Spleen (tissue), 11 donors: ENCODE data around the gene SCUBE2. TPM values are rescaled to one million over a fixed set of nuclear protein-coding genes. Genes with fewer than 3 reads are reported as not detected.

ENCODE experiments used
- DNase-seq: peaks from one replicate; pipeline ENCODE4 v3.0.0-alpha.2; 2020
- H3K27ac ChIP-seq, 8 donors: fragments of 200-600 bp; sonication (generic) in 7 of 8; 1 replicate in 4 of 8; 2 replicates in 4 of 8; pipeline versions ENCODE4 v1.5.0 to v1.8.0; 2016 to 2021; ENCODE audit warnings: inconsistent platforms in 4 of 8, mild to moderate bottlenecking in 4 of 8, moderate library complexity in 1 of 8
- H3K27me3 ChIP-seq, 7 donors: fragments of 200-600 bp; sonication (generic) in 6 of 7; replicated peaks in 1 of 7; 1 replicate in 4 of 7; 2 replicates in 3 of 7; pipeline versions ENCODE4 v1.5.0 to v1.8.0; 2016 to 2021; ENCODE audit warnings: inconsistent platforms in 3 of 7, mild to moderate bottlenecking in 1 of 7
- H3K36me3 ChIP-seq, 6 donors: fragments of 200-600 bp; sonication (generic) in 5 of 6; 1 replicate in 4 of 6; 2 replicates in 2 of 6; pipeline versions ENCODE4 v1.5.0 to v1.8.0; 2016 to 2021; ENCODE audit warnings: inconsistent platforms in 2 of 6
- H3K4me1 ChIP-seq, 6 donors: fragments of 200-600 bp; sonication (generic) in 5 of 6; 1 replicate in 3 of 6; 2 replicates in 3 of 6; pipeline versions ENCODE4 v1.5.0 to v1.8.0; 2016 to 2021; ENCODE audit warnings: inconsistent platforms in 3 of 6
- H3K4me3 ChIP-seq, 8 donors: fragments of 200-600 bp; sonication (generic) in 7 of 8; 1 replicate in 4 of 8; 2 replicates in 4 of 8; pipeline versions ENCODE4 v1.5.0 to v1.8.0; 2016 to 2021; ENCODE audit warnings: inconsistent platforms in 4 of 8, mild to moderate bottlenecking in 4 of 8, moderate library complexity in 2 of 8
- H3K9me3 ChIP-seq, 8 donors: fragments of 200-600 bp; sonication (generic) in 7 of 8; 1 replicate in 4 of 8; 2 replicates in 4 of 8; pipeline versions ENCODE4 v1.5.0 to v1.8.0; 2016 to 2021; ENCODE audit warnings: inconsistent platforms in 4 of 8
- POLR2A ChIP-seq, 3 donors: fragments of 450-650 bp; IDR thresholded peaks; one replicate each; pipeline ENCODE4 v1.5.1; 2017; ENCODE audit warnings: antibody characterized with exemption in 3 of 3, mild to moderate bottlenecking in 1 of 3
- POLR2AphosphoS5 ChIP-seq, 3 donors: sonication (generic); formaldehyde crosslinking; IDR thresholded peaks; one replicate each; pipeline ENCODE4 v1.5.1; 2017; ENCODE audit warnings: antibody characterized with exemption in 3 of 3
- WGBS, 5 donors: extraction: QIAGEN DNeasy Blood & Tissue Kit in 3 of 5; methylation state at CpG; one replicate each; pipeline versions ENCODE4 v1.1.5 to v1.1.7; 2013 to 2018; 5-methylcytosine and 5-hydroxymethylcytosine counted together
- intact Hi-C: fragments of 100-400 bp; cut with DNase I; formaldehyde crosslinking; loops from one replicate; pipeline ENCODE4 v1.15.0; 2023; ENCODE audit warnings: low total_unique reads
- polyA plus RNA-seq, 3 donors: library from polyadenylated mRNA; stranded (reverse); fragments of 200-250 nt; gene quantifications; one replicate each; pipeline ENCODE4 v1.2.1, GENCODE V29; 2013
- total RNA-seq, 7 donors: library from RNA; depleted of rRNA in 3 of 7; stranded (reverse); fragments of >200 nt in 3 of 7; fragmentation: NEBNext Ultra II Directional in 4 of 7; extraction: Animal tissue kit (Norgen Biotek cat#: 25700) in 4 of 7; gene quantifications; one replicate each; pipeline versions ENCODE4 v1.1.0 to v1.2.1, GENCODE V29; 2016 to 2021
- TF ChIP-seq, protein P1 (sequence below), 11 experiments: fragments of 200-600 bp in 7 of 11; fragments of 450-650 bp in 4 of 11; sonication (generic) in 4 of 11; IDR thresholded peaks in 8 of 11; conservative IDR thresholded peaks in 3 of 11; 1 replicate in 7 of 11; 2 replicates in 4 of 11; pipeline versions ENCODE4 v1.4.0 to v1.8.0; 2016 to 2021; ENCODE audit warnings: antibody characterized with exemption in 11 of 11, inconsistent platforms in 4 of 11, mild to moderate bottlenecking in 1 of 11
- donor health status: healthy with polysubstance abuse.
- donor health status: DM: no; HTN: no; CAD: no; lungs with moderate emphysema.
- donor health status: DM: no; HTN: no; CAD: no.
- donor health status: Bipolar disorder and iron deficiency.
- donor health status: healthy.
- donor health status: DM: no; HTN: no; CAD: no.
- donor health status: DM: yes; HTN: yes; CAD: no.

Gene SCUBE2
- total and polyA plus RNA-seq, 10 donors: 2.4 to 28.6 (median 5.7) TPM

DNA sequence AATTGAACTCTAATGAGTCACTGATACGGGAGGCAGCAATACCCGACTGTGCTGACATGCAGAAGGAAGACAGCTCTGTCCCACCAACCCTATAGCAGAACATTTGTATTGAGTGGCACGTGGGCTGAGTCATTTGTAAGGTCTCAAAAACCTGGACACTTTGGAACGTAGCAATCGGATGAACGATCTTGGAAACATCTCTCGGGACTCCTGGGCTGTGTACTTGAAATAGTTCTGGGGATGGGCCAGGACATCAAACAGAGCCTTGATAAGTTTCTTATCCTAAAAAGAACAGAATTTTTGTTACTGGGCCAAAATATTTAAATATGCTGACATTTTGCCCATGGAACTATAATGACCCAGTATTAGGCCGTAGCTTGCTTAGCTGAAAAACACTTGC, 70.5 kb downstream of the SCUBE2 start:
- no peaks in the 10 kb centered on the region for H3K36me3 ChIP-seq
- H3K9me3 ChIP-seq: no peaks in the 10 kb centered on the region
- H3K4me3 ChIP-seq: no peak overlapping the region
- H3K27me3 ChIP-seq: no peaks in the 10 kb centered on the region
- no peak overlapping the region for H3K27ac ChIP-seq
- peaks cover 0 to 23% (median 15%) of the 10 kb centered on the region in 6 donors for H3K4me1 ChIP-seq
- TF ChIP-seq POLR2AphosphoS5 (IDR thresholded peaks at IDR 0.05) (no peak), POLR2A (IDR thresholded peaks at IDR 0.05) (no peak)
- TF ChIP-seq, protein P1, sequence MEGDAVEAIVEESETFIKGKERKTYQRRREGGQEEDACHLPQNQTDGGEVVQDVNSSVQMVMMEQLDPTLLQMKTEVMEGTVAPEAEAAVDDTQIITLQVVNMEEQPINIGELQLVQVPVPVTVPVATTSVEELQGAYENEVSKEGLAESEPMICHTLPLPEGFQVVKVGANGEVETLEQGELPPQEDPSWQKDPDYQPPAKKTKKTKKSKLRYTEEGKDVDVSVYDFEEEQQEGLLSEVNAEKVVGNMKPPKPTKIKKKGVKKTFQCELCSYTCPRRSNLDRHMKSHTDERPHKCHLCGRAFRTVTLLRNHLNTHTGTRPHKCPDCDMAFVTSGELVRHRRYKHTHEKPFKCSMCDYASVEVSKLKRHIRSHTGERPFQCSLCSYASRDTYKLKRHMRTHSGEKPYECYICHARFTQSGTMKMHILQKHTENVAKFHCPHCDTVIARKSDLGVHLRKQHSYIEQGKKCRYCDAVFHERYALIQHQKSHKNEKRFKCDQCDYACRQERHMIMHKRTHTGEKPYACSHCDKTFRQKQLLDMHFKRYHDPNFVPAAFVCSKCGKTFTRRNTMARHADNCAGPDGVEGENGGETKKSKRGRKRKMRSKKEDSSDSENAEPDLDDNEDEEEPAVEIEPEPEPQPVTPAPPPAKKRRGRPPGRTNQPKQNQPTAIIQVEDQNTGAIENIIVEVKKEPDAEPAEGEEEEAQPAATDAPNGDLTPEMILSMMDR (IDR thresholded peaks at IDR 0.05 in 8 of 11, conservative IDR thresholded peaks at IDR 0.05 in 3 of 11): no peak
- DNase-seq: no peak
- intact Hi-C loops: no loop called here
- 68 to 88% (median 83%) methylated on average over 8 of the region's 8 CpGs for WGBS, 5 donors

DNA sequence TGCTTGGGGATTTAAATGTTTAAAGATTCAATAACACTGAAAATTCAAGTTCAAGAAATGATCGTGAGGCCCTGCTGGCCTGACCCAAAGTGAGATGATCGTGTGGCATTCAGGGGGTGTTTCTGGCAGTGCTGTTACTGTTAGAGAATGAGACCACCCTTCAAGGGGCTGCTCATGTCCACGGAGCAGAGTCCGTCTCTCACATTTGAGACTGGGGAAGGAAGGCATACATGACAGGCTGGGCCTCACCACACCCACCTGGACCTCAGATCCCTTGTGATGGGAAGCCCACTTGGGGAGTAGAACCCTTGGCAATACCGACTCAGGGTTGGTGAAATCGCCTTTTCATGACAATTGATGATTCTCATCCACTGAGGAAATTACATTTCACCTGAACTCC, 71.5 kb downstream of the SCUBE2 start:
- Histone ChIP-seq H3K27me3 (no peaks in the 10 kb centered on the region), H3K9me3 (no peaks in the 10 kb centered on the region), H3K4me3 (no peak overlapping the region), H3K36me3 (no peaks in the 10 kb centered on the region), H3K27ac (no peak overlapping the region), H3K4me1 (peaks cover 0 to 26% (median 21%) of the 10 kb centered on the region in 6 donors)
- intact Hi-C loops: loop anchor here (5.0 kb wide), 2 partner anchors 117 to 487 kb away; no protein-coding TSS in a partner anchor
- 94 to 97% (median 95%) methylated on average over 6 of the region's 6 CpGs for WGBS, 5 donors
- TF ChIP-seq POLR2AphosphoS5 (IDR thresholded peaks at IDR 0.05) (no peak), POLR2A (IDR thresholded peaks at IDR 0.05) (no peak)
- TF ChIP-seq, protein P1 (IDR thresholded peaks at IDR 0.05 in 8 of 11, conservative IDR thresholded peaks at IDR 0.05 in 3 of 11): no peak
- no peak for DNase-seq

DNA sequence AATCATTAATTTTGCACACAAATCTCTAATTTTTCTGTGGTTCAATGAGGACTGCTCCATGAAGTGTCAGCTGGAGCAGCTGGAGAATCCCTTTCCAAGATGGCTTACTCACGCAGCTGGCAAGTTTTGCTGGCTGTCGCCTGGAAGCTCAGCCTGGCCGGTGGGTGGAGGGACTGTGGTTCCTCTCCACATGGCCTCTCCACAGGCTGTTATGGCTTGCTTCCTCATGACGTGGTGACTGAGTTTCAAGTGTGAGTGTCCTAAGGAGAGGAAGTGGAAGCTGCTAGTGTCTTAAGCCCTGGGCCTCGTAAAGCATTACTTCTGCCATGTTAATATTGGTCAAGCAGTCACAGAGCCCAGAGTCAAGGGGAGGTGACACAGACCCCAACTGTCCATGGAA, 73.6 kb downstream of the SCUBE2 start:
- DNase-seq: no peak
- TF ChIP-seq, protein P1 (IDR thresholded peaks at IDR 0.05 in 8 of 11, conservative IDR thresholded peaks at IDR 0.05 in 3 of 11): no peak
- peak in 2 of 3 donors; percentile 8 to 36 for TF ChIP-seq POLR2AphosphoS5 (IDR thresholded peaks at IDR 0.05)
- no peaks in the 10 kb centered on the region for H3K36me3 ChIP-seq
- peak overlapping the region in 3 of 8 donors; percentile 5 to 46 (median 36) for H3K27ac ChIP-seq
- peaks cover 0 to 26% (median 21%) of the 10 kb centered on the region in 6 donors for H3K4me1 ChIP-seq
- WGBS, 5 donors: 48 to 72% (median 63%) methylated on average over 4 to 5 of the region's 5 CpGs
- no peaks in the 10 kb centered on the region for H3K27me3 ChIP-seq
- no peaks in the 10 kb centered on the region for H3K9me3 ChIP-seq
- H3K4me3 ChIP-seq: no peak overlapping the region
- intact Hi-C loops: loop anchor here (5.0 kb wide), 2 partner anchors 120 to 490 kb away; no protein-coding TSS in a partner anchor

DNA sequence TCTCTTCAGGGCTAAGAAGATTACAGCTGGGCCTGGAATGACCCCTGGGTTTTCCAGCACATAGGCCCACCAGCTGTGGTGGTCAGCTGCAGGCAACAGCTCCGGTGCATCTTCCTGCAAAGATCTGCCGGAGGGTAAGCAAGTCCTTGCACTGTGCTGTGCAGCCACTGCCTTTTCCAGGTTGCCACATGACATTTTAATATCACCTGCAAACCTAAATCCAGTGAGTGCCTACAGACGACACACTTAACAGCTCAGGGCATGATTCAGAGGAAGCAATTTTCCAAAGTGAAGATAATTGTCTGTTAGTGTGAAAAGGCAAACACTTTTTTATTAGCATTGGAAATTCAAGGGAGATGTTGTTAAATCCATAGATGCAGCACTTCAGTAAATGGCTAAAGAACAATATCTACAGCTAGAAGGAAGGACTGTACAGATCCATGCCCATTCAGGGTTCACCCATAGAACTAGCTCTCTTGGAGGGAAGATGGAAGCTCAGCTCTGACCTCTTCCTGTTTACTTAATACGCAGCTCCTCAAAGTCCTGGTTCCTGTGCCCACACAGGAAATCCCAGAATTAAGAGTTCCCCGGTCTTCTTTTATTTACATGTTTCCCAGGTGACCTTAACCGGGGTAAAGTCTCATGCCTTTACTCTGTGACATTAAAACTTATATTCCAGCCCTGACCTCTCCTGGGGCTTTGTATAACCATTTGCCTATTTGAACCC, 74.3 kb downstream of the SCUBE2 start:
- Histone ChIP-seq H3K27ac (peak overlapping the region in 3 of 8 donors; percentile 5 to 46 (median 36)), H3K27me3 (no peaks in the 10 kb centered on the region), H3K9me3 (no peaks in the 10 kb centered on the region), H3K36me3 (no peaks in the 10 kb centered on the region), H3K4me1 (peaks cover 0 to 26% (median 21%) of the 10 kb centered on the region in 6 donors), H3K4me3 (no peak overlapping the region)
- no peak for DNase-seq
- 52 to 59% (median 55%) methylated on average over 6 of the region's 6 CpGs for WGBS, 5 donors
- TF ChIP-seq, protein P1 (IDR thresholded peaks at IDR 0.05 in 8 of 11, conservative IDR thresholded peaks at IDR 0.05 in 3 of 11): no peak
- TF ChIP-seq POLR2A (IDR thresholded peaks at IDR 0.05) (no peak), POLR2AphosphoS5 (IDR thresholded peaks at IDR 0.05) (no peak)
- intact Hi-C loops: loop anchor here (5.0 kb wide), 2 partner anchors 120 to 490 kb away; no protein-coding TSS in a partner anchor
